SK-N-MC (cell line): ENCODE results near the gene SIGLEC8.

Source experiments
- EZH2 ChIP-seq: fragments of 200-600 bp; sonication (generic); IDR thresholded peaks from one replicate; pipeline ENCODE4 v1.6.1; 2017; ENCODE audit warnings: antibody characterized with exemption
- FOXP2 ChIP-seq: optimal IDR thresholded peaks from 2 replicates; pipeline ENCODE3; 2011; ENCODE audit warnings: mild to moderate bottlenecking, moderate library complexity; ENCODE audit not compliant: insufficient read depth; ENCODE audit errors: extremely low read length, control extremely low read depth
- POLR2AphosphoS5 ChIP-seq: IDR thresholded peaks from 2 replicates; pipeline ENCODE4 v1.6.1; 2012; ENCODE audit warnings: mild to moderate bottlenecking, low read depth, low read length, borderline replicate concordance

- TF ChIP-seq POLR2AphosphoS5 (no peak), EZH2 (no peak), FOXP2 (no peak)
Observed at GRCh38 chr19:51467864-51468544, 9.8 kb upstream of the SIGLEC8 start.
